22Rv1 (cell line): ENCODE data around the gene SYNGR2.

Experiments used
- ZFX ChIP-seq: fragments of 450-650 bp; IDR thresholded peaks from 2 replicates; pipeline ENCODE4 v1.6.1; 2017; ENCODE audit warnings: antibody characterized with exemption, borderline replicate concordance
- TF ChIP-seq, protein P1 (sequence below): fragments of 450-650 bp; IDR thresholded peaks from 2 replicates; pipeline ENCODE4 v1.5.1; 2017; ENCODE audit warnings: mild to moderate bottlenecking

DNA sequence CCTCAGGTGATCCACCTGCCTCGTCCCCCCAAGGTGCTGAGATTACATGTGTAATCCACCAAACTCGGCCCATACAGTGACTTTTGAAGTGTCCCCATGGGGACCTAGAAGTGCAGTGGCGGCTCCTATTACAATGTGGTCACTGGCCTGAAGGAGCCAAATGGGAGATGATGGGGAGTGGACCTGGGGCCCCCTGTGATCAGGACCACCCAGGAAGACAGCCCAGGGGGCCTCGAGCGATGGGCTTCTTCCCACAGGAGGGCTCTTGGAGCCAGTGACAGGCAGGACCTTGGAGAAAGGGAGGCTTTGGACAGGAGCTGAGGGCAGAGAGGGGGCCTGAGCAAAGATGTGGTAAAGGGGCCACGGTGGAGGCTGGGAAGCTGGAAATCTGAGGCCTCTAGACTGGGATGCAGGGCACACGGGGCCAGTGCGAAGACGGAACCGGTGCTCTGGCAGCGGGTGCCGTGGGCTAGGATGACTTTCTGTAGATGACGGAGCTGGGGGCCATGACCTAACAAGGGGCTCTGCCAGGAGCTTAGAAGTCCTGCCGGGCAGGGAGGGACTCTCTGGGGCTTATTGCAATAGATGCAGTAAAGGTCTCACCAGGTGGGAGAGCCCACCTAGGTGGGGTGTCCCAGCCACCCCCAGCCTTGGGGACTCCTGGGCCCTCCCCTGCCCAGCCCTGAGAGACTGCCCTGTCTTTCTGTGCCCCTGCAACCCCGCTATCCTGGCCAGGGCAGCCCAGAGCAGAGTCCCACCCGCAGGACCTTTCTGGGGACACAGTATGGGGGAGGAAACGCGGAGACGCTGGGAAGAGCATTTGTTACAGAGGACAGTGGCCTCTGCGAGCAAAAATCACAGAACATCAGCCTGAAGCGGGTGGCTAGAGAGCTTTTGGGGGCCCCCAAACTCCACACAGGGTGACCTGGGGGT lies 24.9 kb upstream of the SYNGR2 start:
- TF ChIP-seq, protein P1, sequence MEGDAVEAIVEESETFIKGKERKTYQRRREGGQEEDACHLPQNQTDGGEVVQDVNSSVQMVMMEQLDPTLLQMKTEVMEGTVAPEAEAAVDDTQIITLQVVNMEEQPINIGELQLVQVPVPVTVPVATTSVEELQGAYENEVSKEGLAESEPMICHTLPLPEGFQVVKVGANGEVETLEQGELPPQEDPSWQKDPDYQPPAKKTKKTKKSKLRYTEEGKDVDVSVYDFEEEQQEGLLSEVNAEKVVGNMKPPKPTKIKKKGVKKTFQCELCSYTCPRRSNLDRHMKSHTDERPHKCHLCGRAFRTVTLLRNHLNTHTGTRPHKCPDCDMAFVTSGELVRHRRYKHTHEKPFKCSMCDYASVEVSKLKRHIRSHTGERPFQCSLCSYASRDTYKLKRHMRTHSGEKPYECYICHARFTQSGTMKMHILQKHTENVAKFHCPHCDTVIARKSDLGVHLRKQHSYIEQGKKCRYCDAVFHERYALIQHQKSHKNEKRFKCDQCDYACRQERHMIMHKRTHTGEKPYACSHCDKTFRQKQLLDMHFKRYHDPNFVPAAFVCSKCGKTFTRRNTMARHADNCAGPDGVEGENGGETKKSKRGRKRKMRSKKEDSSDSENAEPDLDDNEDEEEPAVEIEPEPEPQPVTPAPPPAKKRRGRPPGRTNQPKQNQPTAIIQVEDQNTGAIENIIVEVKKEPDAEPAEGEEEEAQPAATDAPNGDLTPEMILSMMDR, result no peak
- no peak for TF ChIP-seq ZFX
